Activated T-helper 1 cell treated with Interleukin-2 at 50 U/mL for 16 hours (primary cell): ENCODE data around the gene PGS1.
"Not testable (repeated sequence)": the region's sequence is repeated elsewhere in the genome, so short reads cannot be mapped to it uniquely, and the experiment has no call there.

Source experiments
- DNase-seq: peaks from one replicate; pipeline ENCODE4 v3.0.0-alpha.2; 2020; ENCODE audit warnings: low read depth

The PGS1 gene

GRCh38 chr17:78450696-78451345 lies 72.4 kb downstream of the PGS1 start:
- DNase-seq, result no peak

GRCh38 chr17:78451753-78452152 lies 73.3 kb downstream of the PGS1 start:
- DNase-seq, result no peak

DNA sequence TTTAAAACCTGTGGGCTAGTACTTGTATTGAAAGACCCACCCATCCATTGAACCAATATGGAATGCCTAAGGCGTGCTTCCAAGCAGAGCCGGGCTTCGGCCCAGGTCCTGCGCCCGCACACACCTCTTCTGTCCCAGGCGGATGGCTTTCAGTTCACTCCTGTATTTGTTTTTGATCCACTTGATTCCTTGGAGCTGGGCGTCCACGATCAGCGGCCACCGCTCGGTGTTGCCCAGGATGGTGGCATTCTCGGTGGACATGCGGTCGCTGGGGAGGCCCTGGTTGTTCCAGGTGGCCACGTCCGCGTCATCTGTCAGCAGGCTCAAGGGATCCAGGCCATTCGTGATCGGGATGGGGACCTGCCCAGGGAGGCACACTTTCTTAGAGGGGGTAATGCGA lies 75.9 kb downstream of the PGS1 start:
- DNase-seq, result no peak

GRCh38 chr17:78458091-78458490 lies 79.6 kb downstream of the PGS1 start:
- no peak for DNase-seq

- no peak for DNase-seq
These were observed 80.4 kb downstream of the PGS1 start for GRCh38 chr17:78458736-78459335.

DNA sequence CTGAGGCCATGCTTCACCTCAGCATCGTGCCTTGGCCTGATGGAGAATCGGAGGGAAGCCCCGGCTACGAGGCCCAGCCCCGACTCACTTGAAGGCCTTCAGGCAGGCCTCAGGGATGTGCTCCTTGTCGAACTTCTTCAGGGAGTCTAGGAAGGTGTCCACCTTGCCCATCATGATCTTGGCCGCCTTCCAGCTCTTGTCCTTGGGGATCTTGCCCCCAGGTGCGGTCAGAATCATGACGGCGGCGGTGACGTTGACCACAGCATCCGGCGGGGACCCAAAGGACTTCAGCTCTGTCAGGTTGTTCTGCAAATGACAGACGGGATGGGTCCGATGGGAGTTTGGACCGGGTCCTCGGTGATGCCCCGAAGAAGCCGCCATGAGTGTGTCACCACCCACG lies 81.2 kb downstream of the PGS1 start:
- no peak for DNase-seq

DNA sequence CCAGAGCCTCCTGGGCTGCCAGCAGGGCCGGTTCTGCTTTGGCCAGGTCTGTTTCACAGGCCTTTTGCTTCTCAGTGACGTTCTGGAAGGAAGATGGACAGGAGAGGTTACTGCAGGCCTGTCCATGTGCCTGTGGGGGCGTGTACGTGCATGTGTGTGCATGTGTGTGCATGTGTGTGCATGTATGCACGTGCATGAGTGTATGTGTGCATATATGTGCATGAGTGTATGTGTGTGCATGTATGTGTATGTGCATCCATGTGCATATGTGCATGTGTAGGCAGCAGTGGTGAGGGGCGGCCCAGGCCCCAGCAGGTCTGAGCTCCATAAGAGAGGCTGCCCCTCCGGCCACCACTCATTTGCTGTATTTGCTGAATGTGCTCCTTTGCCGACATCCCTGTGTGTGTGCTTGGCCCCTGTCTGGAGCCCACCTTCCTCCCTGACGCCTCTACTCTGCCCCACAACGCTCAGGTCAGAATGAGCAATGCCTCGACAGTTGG lies 81.8 kb downstream of the PGS1 start:
- DNase-seq, result no peak

- DNase-seq, result no peak
These were observed 82.7 kb downstream of the PGS1 start for GRCh38 chr17:78460951-78461798.

GRCh38 chr17:78461799-78462053 lies 83.3 kb downstream of the PGS1 start:
- DNase-seq, result no peak

GRCh38 chr17:78462148-78462547 lies 83.7 kb downstream of the PGS1 start:
- no peak for DNase-seq

GRCh38 chr17:78466109-78466785 lies 87.8 kb downstream of the PGS1 start:
- DNase-seq, result not testable (repeated sequence)

GRCh38 chr17:78466786-78467715 lies 88.6 kb downstream of the PGS1 start:
- no peak for DNase-seq

DNA sequence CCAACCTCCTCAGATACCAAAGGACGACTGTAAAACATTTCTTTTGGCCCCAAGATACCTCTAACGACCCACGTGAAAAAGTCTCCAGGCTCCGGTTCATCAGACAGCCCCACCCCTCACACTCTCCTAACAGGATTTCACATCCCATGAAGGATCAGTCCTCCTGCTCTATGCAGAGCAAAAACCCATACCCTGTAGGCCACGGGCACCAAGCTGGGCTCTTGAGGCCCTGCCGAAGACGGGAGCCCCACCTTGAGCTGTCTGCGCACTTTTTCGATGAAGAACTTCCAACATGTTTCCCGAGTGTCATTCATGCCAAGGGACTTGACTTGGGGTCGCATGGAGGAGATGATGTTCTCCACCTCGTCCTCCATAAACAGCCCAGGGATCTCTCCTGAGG lies 89.9 kb downstream of the PGS1 start:
- no peak for DNase-seq

- no peak for DNase-seq
These were observed 91.0 kb downstream of the PGS1 start for GRCh38 chr17:78469443-78469842.

DNA sequence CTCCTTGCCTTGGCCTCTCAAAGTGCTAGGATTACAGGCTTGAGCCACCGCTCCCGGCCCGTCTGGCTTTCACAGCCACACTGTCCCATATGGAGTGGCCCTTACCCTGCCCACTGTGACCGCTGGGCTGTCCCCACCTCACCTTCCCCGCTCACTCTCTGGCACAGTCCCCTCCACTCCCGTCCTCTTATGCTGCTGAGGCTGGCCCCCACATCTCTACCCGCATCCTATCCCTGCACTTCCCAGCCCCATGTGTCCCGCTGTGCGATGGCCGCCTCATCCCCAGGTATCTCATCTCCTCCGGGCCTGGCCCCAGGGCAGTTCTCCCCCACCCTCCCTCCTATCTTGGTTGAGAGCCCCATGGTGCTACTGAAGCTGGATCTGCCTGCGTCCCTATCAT lies 93.2 kb downstream of the PGS1 start:
- no peak for DNase-seq

- no peak for DNase-seq
These were observed 93.8 kb downstream of the PGS1 start for GRCh38 chr17:78472035-78472905.

DNA sequence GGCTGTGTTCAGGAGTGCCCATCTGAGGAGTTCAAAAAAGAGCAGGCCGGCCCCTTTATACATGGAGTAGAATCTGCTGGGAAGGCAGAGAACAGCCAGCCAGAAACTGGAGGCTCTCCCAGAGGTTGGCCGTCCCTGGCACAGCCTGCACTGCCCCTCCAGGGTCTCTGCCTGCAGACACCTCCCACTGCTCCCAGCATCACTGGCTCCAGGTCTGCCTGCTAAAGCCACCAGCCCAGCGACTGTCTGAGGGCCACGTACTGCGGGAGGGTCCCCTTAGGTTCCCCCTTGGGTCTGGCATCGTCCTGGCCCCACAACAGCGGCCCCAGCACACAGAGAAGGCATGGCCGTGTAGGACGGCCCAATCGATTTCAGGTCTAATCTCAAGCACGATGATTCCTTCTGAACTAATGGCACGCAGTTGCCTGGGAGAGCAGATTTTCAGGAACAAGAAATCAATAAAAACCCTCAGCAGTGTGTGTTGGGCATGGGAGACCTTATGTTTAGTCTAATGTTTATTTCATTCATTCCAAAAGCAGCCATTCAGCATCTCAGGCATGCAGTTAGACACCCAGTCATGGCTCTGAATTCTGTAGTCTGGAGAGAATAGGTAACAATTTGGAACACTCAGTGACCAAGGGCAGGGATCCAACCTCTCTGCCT lies 95.6 kb downstream of the PGS1 start:
- DNase-seq, result no peak
